Left lobe of liver (tissue), 2 donors: Measurements from ENCODE around the gene HECTD1. TPM values are rescaled to one million over a fixed set of nuclear protein-coding genes. Genes with fewer than 3 reads are reported as not detected.
"Not testable (repeated sequence)": the region's sequence is repeated elsewhere in the genome, so short reads cannot be mapped to it uniquely, and the experiment has no call there.

Source experiments
- ATAC-seq: fragments of 200-7000 bp; cut with Tn5 transposase; one replicate; pipeline ENCODE4 v1.9.1; 2020; ENCODE audit warnings: mild to moderate bottlenecking, moderate library complexity
- DNase-seq: peaks from one replicate; pipeline ENCODE4 v3.0.0-alpha.2; 2020; ENCODE audit warnings: low spot score
- total RNA-seq: library from RNA; stranded (reverse); gene quantifications from one replicate; pipeline ENCODE4 v1.2.1, GENCODE V29; 2021
- donor health status: DM: no; HTN: no; CAD: no; lungs with moderate emphysema.
- donor health status: DM: no; HTN: yes; CAD: no.

HECTD1 gene
- total RNA-seq, 1 donor from 2014 or later: 165 TPM

DNA sequence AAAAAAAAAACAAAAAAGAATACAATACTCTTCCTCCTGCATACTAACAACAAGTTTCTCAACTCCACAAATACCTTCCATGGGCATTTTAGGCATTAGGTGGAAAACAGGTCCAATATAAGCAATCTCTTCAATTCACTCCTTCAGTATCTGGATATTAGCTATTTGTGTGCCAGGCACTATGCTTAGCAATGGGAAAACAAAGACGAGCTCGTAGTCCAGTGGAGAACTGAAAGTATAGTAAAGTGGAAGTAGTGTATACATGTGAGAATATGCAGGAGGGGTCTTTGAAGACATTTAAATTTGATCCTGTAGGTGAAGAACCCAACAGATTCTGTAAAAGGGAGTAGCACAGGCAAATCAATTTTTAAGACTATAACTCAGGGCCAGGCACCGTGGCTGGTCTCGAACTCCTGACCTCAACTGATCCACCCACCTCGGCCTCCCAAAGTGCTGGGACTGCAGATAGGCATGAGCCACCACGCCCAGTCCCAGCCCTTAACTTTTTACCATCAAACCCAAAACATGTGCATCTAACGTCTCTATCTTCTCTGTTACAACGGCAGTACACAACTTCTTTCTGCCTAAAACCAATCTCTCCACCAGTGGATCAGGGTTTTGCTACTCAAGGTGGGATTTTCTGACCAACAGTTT is 10.6 kb downstream of the HECTD1 start:
- peak; percentile 36 for ATAC-seq
- no peak for DNase-seq

DNA sequence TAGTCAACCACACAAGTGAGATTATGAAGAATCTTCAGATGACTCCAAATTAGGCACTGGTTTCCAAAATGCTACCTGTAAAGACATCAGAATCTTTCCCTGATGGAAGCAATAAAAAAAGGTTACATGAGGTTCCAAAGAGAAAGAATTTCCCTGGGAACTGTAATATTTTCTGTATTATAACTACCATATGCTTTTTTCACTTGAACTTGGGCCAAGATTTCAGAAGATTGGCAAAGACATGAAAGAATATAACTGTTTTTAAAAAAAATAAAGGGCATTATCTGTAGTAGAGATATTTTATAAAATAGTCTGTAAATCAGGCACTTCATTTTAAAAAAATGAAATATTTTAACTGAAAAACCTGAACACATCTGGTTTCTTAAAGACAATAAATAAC is 12.9 kb downstream of the HECTD1 start:
- DNase-seq: no peak
- ATAC-seq: no peak

DNA sequence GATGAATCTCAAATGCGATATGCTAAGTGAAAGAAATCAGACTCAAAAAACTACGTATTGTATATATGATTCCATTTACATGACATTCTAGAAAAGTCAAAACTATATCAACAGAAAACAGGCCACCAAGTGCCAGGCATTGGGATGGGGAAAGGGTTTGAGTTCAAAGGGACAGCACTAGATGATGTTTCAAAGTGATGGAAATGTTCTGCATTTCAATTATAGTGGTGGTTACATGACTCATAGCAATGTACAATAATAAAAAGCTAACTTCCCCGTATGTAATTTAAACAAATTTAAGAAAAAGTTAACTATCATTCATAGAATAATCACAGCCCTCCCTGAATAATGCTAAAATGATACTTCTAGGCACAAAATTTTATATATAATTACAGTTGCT is 13.5 kb downstream of the HECTD1 start:
- ATAC-seq (no peak), DNase-seq (no peak)

DNA sequence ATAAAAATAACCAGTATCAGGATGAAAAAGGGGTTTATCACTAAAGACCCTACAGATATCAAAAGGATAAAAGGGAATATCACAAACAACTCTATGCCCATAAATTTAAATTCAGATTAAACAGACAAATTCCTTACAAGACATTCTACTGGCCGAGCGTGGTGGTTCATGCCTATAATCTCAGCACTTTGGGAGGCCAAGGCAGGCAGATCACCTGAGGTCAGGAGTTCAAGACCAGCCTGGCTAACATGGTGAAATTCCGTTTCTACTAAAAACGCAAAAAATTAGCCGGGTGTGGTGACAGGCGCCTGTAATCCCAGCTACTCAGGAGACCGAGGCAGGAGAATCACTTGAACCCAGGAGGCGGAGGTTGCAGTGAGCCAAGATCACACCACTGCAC is 15.0 kb downstream of the HECTD1 start:
- ATAC-seq: not testable (repeated sequence)

DNA sequence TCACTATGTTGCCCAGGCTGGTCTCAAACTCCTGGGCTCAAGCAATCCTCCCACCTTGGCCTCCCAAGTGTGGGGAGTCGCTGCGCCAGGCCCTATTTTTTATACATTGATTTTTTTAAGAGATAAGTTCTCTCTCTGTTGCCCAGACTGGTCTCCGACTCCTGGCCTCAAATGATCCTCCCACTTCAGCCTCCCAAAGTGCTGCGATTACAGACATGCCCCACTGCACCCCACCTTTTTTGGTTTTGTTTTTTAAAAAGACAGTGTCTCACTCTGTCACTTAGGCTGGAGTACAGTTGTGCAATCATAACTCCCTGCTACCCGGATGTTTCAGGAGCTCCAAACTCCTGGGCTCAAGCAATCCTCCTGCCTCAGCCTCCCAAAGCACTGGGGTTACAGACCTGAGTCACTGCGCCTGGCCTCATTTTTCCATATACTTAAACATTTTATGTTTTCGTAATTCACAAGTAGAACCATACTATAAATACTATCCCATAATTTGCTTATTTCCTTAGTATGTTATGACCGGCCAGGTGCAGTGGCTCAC is 16.8 kb downstream of the HECTD1 start:
- no peak for ATAC-seq
- DNase-seq: no peak

More for the DNA sequence above, 15.0 kb downstream of the HECTD1 start:
- not testable (repeated sequence) for DNase-seq

DNA sequence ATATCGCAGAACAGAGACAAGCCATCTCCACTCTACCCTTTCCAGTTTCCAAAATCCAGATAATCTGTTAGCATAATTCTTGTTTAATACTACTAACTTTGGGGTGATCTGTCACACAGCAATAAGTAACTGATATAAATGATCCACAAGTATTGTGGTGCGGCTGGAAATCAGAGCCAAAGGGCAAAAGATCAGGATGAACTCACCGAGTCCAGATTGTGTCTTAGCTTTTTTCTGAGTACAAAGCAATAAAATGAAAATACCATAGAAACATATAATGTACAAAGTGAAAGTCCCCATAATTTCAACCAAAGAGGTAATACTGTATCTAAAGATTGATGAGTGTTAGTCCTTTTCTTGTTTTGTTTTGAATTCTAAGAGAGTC is 17.4 kb downstream of the HECTD1 start:
- no peak for DNase-seq
- ATAC-seq: peak; percentile 71

DNA sequence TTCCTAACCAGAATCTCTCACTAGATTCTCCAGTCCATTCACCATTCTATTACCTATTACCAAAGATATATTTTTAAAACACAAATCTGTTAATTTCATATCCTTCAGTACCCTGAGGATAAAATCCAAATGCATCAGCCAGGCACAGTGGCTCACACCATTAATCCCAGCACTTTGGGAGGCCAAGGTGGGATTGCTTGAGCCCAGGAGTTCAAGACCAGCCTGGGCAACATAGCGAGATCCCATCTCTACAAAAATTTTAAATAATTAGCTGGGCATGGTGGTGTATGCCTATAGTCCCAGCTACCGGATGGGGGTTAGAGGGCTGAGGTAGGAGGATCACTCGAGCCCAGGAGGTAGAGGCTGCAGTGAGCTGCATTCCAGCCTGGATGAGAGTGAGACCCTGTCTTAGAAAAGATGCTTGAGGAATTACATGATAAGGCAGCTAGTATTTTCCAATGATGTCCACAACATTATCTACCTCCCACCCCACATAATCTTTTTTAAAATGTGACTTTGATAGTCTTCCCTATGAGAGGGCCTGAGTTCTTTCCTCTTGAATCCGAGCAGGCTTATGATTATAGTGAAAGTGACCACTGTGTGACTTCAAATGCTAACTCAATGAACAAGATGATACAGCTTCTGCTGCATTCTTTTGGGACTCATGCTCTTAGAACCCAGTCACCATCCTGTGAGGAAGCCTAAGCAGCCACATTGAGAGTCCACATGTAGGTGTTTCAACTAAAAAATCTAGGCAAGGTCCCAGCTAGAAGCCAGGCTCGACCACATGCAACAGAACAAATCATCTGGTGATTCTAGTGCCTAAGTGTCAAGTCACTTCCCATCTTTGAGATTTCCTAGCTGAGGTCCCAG is 18.0 kb downstream of the HECTD1 start:
- DNase-seq (no peak), ATAC-seq (peak; percentile 6)

DNA sequence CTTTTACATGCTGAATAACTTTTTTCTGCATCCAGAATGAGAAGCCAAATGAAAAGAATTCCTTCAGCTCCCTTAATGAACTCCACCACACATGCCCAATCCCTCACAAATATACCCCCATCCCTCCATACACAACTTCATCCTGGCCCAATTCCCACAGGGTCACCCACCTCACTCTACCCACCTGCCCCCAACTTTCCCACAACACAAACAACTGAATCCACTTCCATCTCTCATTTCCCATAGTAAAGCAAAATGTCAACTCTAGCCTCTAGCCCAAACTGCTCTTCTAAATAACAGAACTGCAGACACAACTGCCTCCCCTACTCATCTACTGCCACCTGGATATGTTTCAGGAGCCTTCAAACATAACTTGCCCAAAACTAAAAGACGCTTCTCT is 18.8 kb downstream of the HECTD1 start:
- DNase-seq: no peak
- no peak for ATAC-seq

DNA sequence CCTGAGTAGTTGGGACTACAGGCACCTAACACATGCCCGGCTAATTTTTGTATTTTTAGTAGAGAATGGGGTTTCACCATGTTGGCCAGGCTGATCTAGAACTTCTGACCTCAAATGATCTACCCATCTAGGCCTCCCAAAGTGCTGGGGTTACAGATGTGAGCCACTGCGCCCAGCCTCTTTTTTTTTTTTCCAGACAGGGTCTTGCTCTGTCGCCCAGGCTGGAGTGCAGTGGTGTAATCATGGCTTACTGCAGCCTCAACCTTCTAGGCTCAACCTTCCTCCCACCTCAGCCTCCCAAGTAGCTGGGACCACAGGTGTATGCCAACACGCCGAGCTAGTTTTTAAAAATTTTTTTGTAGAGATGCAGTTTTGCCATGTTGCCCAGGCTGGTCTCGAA is 25.6 kb downstream of the HECTD1 start:
- DNase-seq, ATAC-seq: not testable (repeated sequence)

DNA sequence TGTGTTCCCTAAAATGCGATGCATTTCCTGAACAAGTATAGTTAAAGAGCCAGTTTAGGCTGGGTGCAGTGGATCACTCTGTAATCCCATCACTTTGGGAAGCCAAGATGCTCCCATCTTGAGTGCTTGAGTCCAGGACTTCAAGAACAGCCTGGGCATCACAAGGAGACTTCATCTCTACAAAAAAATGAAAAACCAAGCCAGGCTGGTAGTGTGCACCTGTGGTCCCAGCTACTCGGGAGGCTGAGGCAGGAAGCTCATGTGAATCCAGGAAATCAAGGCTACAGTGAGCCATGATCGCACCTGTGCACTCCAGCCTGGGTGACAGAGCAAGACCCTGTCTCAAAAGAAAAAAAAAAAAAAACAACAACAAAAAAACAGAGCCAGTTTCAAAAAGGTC is 26.3 kb downstream of the HECTD1 start:
- no peak for ATAC-seq
- DNase-seq: no peak

DNA sequence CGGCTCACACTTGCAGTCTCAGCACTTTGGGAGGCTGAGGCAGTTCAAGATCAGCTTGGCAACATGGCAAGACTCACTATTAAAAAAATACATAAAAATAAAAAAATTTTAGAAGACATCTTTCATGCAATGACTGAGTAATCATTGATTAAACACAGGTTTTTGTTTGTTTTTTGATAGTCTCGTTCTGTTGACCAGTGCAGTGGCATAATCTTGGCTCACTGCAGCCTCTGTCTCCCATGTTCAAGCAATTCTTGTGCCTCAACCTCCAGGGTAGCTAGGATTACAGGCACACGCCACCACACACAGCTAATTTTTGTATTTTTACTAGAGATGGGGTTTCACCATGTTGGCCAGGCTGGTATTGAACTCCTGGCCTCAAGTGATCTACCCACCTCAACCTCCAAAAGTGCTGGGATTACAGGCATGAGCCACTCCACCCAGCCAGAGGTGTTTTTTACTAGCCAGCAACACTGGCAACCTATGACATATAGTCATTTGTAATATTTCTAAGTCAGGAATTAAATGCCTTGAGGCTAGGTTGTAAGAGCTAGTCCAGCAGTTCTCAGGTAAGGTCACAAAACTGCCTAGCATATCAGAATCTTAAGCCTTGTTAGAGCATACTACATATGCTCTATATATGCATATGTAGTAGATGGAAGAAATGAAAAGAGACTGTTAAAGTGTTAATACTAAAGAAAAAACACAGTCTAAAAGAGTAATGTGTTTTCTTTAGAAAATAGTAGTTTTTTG is 27.1 kb downstream of the HECTD1 start:
- ATAC-seq: peak; percentile 70
- no peak for DNase-seq

DNA sequence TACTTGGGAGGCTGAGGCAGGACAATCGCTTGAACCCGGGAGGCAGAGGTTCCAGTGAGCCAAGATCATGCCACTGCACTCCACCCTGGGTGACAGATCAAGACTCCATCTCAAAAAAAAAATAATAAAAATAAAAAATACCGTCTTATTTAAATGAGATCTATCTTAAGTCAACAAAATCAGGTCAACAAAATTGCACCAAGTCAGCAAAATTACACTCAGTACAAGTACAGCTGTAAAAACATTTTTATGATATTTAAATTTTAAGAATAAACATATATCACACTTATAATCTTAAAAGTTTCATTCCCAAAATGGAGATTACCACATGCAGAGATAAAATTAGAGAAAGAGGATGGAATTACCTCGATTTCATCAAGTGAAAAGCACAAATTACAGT is 33.2 kb downstream of the HECTD1 start:
- no peak for ATAC-seq
- DNase-seq: no peak

DNA sequence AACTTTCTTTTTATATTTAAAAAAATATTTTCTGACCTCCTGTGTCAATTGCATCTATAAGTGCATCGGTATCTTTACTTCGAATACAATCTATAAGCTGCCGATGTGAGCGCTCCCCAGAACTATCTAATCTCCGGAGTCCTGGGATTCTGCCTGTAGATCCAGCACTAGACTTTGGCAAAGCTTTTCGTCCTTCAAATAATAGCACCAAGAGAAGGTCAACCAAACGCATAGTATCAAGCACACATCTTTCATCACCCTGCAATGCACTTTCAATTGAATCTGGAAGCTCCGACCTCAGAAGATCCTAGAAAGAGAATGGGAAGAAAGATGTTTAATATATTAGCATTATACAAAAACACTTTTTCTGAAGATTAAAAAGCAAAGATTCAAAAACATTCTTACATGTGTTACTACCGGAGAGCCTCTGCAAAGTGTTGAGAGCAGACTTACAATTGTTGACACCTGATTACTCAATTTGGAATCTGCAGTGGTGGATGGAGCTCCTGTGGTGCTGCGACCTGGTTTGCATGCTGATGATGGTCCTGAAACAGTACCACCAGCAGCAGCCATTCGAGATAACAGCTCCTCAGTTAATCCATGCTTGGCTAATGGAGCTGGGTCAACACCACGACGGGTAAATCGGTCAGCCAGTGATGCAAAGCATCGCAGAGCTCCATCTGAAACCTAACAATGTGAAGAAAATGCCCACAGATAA is 34.3 kb downstream of the HECTD1 start:
- DNase-seq: no peak
- ATAC-seq: no peak

DNA sequence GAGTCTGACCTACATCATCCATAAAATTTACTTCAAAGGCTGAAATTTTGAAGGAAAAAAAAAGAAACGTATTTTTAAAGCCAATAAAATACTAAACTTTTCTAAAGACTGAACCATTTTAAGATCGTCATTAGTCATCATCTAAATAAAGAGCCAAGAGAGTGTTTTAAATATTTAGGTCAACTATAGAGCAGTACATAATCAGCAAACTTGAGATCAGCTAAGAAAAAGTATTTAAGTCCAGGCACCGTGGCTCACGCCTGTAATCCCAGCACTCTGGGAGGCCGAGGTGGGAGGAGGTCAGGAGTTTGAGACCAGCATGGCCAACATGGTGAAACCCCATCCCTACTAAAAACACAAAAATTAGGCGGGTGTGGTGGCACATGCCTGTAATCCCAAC is 35.5 kb downstream of the HECTD1 start:
- no peak for ATAC-seq
- no peak for DNase-seq

DNA sequence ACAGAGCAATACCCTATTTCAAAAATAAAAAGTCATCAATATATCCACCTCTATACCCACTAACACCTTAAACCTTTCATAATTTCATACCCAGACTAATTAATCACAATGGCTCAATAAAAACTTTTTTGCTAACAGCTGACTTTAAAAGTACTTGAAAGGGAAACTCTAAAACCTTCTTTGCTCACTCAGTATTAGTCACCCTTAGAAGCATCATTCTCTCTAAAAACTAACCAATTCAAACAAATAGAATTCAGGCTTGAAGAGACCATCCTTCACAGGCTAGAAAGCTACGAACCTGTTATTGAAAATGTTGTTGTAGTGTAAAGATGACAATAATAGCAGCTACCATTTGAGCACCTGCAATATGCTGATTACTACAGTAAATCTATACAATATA is 37.2 kb downstream of the HECTD1 start:
- ATAC-seq: no peak
- no peak for DNase-seq

DNA sequence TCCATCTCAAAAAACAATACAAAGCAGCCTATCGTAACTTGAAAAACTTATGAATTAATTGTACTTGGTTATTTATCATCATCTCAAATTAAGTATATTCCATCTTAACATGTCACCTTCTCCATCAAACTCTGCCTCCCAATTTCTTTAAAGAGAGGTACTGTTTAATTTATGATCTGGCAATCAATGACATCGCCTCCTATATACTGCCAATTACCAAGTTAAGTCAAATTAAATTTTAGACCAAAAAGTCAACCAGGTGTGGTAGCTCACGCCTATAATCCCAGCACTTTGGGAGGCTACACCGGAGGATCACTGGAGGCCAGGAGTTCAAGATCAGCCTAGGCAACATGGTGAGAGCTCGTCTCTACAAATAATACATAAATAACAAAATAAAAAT is 37.7 kb downstream of the HECTD1 start:
- DNase-seq (no peak), ATAC-seq (no peak)

DNA sequence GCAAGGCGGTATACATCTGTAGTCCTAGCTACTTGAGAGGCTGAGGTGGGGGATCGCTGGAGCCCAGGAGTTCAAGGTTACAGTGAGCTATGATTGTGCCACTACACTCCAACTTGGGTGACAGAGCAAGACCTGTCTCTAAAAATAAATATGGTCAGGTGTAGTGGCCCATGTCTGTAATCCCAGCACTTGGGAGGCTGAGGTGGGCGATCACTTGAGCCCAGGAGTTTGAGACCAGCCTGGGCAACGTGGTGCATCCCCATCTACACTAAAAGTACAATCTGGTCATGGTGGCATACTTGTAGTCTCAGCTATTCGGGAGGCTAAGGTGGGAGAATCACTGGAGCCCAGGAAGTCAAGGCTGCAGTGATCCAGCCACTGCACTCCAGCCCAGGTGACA is 40.6 kb downstream of the HECTD1 start:
- no peak for ATAC-seq
- DNase-seq: no peak

DNA sequence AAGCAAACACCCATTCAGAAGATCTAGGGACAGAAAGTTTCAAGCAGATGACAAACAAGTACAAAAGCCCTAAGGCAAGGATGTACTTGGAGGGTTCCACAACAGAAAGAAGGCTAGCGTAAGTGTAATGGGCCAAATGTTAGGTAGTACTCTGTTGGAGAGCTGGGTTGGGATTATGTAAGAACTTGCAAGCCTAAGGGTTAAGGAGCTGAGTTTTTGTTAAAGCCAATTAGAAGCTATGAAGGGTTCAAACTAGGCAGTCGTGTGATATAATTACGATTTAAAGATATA is 41.4 kb downstream of the HECTD1 start:
- DNase-seq (no peak), ATAC-seq (peak; percentile 43)

DNA sequence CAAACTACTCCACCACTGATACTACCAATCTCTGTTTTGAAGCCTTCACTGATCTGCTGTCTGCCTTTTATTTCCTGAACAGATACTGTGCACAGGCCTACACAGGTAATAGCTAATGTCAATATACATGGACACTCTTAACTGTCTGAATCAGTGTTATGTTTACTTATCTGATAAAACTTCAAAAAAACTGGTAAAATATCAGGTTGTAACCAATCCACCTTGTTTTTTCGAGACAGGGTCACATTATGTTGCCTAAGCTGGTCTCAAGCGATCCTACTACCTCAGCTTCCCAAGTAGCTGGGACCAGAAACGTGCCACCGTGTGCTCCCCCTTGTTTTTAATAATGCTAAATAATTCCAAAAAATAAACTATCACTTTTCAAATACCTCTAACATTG is 43.5 kb downstream of the HECTD1 start:
- DNase-seq (no peak), ATAC-seq (peak; percentile 59)

DNA sequence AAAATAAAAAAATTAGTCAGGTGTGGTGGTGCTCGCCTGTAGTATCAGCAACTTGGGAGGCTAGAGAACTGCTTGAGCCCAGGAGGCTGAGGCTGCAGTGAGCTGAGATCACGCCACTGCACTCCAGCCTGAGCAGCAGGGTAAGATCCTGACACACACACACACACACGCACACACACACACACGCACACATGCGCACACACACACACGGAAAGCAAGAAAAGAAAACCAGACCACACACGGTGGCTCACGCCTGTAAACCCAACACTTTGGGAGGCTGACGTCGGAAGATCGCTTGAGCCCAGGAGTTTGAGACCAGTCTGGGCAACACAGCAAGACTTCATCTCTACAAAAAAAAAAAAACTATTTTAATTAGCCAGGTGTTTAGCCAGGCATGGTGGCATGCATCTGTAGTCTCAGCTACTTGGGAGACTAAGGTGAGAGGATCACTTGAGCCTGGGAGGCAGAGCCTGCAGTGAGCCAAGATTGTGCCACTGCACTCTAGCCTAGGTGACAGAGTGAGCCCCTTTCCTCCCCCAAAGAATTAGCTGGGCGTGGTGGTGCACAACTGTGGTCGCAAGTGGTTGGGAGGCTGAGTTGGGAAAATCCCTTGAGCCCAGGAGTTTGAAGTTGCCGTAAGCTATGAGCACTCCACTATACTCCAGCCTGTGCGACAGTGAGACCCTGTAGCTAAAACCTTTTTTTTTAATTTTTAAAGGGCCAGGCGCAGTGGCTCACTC is 44.5 kb downstream of the HECTD1 start:
- ATAC-seq (no peak), DNase-seq (no peak)
